Measurements from ENCODE around the gene MAPK8. TPM values are rescaled to one million over a fixed set of nuclear protein-coding genes. Genes with fewer than 3 reads are reported as not detected.

MAPK8 gene
- total RNA-seq, 1 experiment from 2014 or later: 52.9 TPM

DNA sequence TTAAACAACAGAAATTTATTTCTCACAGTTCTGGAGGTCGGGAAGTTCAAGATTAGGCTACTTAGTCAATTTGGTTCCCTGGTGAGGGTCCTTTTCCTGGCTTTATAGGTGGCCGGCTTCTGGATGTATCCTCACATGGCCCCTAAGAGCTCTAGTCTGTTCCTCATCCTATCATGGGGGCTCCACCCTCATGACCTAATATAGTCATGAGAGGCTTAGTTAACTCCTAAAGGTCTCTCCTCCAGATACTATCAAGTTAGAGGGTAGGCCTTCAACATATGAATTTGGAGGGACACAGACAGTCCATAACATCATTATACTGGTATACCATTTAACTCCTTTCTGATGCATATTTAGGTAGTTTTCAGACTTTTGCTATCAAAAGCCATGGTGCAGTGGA, 7.6 kb downstream of the MAPK8 start:
- TF ChIP-seq USF2 (CRISPR knock-in tag; IDR thresholded peaks at IDR 0.05) (no peak), RORB (CRISPR knock-in tag; IDR thresholded peaks at IDR 0.05) (no peak), IRF1 (CRISPR knock-in tag; IDR thresholded peaks at IDR 0.05) (no peak), ZNF396 (CRISPR knock-in tag; IDR thresholded peaks at IDR 0.05; ENCODE audit: borderline replicate concordance) (no peak), TCF7 (CRISPR knock-in tag; IDR thresholded peaks at IDR 0.05; ENCODE audit: low read depth) (no peak), JAZF1 (CRISPR knock-in tag; IDR thresholded peaks at IDR 0.05) (no peak), ZNF532 (CRISPR knock-in tag; IDR thresholded peaks at IDR 0.05; ENCODE audit: borderline replicate concordance) (no peak), TP53 (CRISPR knock-in tag; IDR thresholded peaks at IDR 0.05) (no peak), ZBTB21 (CRISPR knock-in tag; IDR thresholded peaks at IDR 0.05; ENCODE audit: borderline replicate concordance) (no peak), NFE2L1 (CRISPR knock-in tag; IDR thresholded peaks at IDR 0.05) (no peak), PRDM15 (CRISPR knock-in tag; IDR thresholded peaks at IDR 0.05) (no peak), ESRRA (CRISPR knock-in tag; IDR thresholded peaks at IDR 0.05; ENCODE audit: borderline replicate concordance) (no peak), ERG (CRISPR knock-in tag; IDR thresholded peaks at IDR 0.05) (no peak), NFYB (CRISPR knock-in tag; conservative IDR thresholded peaks at IDR 0.05; ENCODE audit: low read depth) (no peak), MLX (CRISPR knock-in tag; IDR thresholded peaks at IDR 0.05) (no peak), ZNF232 (CRISPR knock-in tag; IDR thresholded peaks at IDR 0.05) (no peak), ZSCAN18 (CRISPR knock-in tag; IDR thresholded peaks at IDR 0.05) (no peak)
- TF ChIP-seq, protein P1, sequence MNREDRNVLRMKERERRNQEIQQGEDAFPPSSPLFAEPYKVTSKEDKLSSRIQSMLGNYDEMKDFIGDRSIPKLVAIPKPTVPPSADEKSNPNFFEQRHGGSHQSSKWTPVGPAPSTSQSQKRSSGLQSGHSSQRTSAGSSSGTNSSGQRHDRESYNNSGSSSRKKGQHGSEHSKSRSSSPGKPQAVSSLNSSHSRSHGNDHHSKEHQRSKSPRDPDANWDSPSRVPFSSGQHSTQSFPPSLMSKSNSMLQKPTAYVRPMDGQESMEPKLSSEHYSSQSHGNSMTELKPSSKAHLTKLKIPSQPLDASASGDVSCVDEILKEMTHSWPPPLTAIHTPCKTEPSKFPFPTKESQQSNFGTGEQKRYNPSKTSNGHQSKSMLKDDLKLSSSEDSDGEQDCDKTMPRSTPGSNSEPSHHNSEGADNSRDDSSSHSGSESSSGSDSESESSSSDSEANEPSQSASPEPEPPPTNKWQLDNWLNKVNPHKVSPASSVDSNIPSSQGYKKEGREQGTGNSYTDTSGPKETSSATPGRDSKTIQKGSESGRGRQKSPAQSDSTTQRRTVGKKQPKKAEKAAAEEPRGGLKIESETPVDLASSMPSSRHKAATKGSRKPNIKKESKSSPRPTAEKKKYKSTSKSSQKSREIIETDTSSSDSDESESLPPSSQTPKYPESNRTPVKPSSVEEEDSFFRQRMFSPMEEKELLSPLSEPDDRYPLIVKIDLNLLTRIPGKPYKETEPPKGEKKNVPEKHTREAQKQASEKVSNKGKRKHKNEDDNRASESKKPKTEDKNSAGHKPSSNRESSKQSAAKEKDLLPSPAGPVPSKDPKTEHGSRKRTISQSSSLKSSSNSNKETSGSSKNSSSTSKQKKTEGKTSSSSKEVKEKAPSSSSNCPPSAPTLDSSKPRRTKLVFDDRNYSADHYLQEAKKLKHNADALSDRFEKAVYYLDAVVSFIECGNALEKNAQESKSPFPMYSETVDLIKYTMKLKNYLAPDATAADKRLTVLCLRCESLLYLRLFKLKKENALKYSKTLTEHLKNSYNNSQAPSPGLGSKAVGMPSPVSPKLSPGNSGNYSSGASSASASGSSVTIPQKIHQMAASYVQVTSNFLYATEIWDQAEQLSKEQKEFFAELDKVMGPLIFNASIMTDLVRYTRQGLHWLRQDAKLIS (CRISPR knock-in tag; IDR thresholded peaks at IDR 0.05; ENCODE audit: borderline replicate concordance): no peak
- TF ChIP-seq, protein P2, sequence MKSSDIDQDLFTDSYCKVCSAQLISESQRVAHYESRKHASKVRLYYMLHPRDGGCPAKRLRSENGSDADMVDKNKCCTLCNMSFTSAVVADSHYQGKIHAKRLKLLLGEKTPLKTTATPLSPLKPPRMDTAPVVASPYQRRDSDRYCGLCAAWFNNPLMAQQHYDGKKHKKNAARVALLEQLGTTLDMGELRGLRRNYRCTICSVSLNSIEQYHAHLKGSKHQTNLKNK (CRISPR knock-in tag; IDR thresholded peaks at IDR 0.05): no peak
- H3K27ac Mint-ChIP-seq: no peak overlapping the region
- no peak; the same call in 1 of the 2 replicates for ATAC-seq
- H3K4me1 Mint-ChIP-seq: peaks cover 7% of the 10 kb centered on the region
- H3K4me3 Mint-ChIP-seq: no peak overlapping the region
- no peaks in the 10 kb centered on the region for H3K9me3 Mint-ChIP-seq
- DNase-seq (ENCODE audit: low spot score): no peak
- no peaks in the 10 kb centered on the region for H3K36me3 Mint-ChIP-seq
- H3K27me3 Mint-ChIP-seq (ENCODE audit: low read depth): no peaks in the 10 kb centered on the region
- CTCF ChIA-PET: no interaction called here
- POLR2A ChIA-PET: no interaction called here
